Measurements from ENCODE around the gene MED25.
A peak's percentile ranks its signal among the peaks of the same experiment; 100 is the strongest.

The MED25 gene

GRCh38 chr19:49875177-49875576 lies 57.1 kb downstream of the MED25 start:
- no peak for DNase-seq

- no peak for DNase-seq
Observed at GRCh38 chr19:49875857-49876421, 57.9 kb downstream of the MED25 start.

GRCh38 chr19:49876422-49877019 lies 58.4 kb downstream of the MED25 start:
- DNase-seq = peak; percentile 92

GRCh38 chr19:49877020-49877878 lies 59.2 kb downstream of the MED25 start, which contains the start of the genes AKT1S1 and TBC1D17:
Gene AKT1S1 (minus strand): TSS chr19:49877355. CDS start chr19:49873295, 4,060 bp downstream.
Gene TBC1D17 (plus strand): TSS chr19:49877702. CDS start chr19:49877724, 22 bp downstream.
- peak; percentile 99 for DNase-seq

- peak; percentile 61 for DNase-seq
Observed at GRCh38 chr19:49877879-49878743, 60.0 kb downstream of the MED25 start.

- no peak for DNase-seq
Observed at GRCh38 chr19:49878744-49879070, 60.6 kb downstream of the MED25 start.

GRCh38 chr19:49879243-49879963 lies 61.3 kb downstream of the MED25 start:
- DNase-seq = no peak

- no peak for DNase-seq
Observed at GRCh38 chr19:49880162-49880869, 62.2 kb downstream of the MED25 start.

GRCh38 chr19:49881186-49881585 lies 63.1 kb downstream of the MED25 start:
- DNase-seq = no peak

- no peak for DNase-seq
Observed at GRCh38 chr19:49881672-49882394, 63.7 kb downstream of the MED25 start.

- DNase-seq = no peak
Observed at GRCh38 chr19:49882643-49883042, 64.6 kb downstream of the MED25 start.

- no peak for DNase-seq
Observed at GRCh38 chr19:49883094-49883493, 65.0 kb downstream of the MED25 start.

GRCh38 chr19:49884109-49884508 lies 66.0 kb downstream of the MED25 start:
- DNase-seq = no peak

- DNase-seq = no peak
Observed at GRCh38 chr19:49884760-49885159, 66.7 kb downstream of the MED25 start.
